ENCODE data around the gene LUZP2.
"Not testable (repeated sequence)": the region's sequence is repeated elsewhere in the genome, so short reads cannot be mapped to it uniquely, and the experiment has no call there.

The LUZP2 gene

GRCh38 chr11:24965748-24966147, 468.9 kb downstream of the LUZP2 start:
- Histone ChIP-seq H3K4me3 (no peak overlapping the region), H3K36me3 (no peaks in the 10 kb centered on the region), H3K27ac (no peak overlapping the region), H3K4me1 (no peaks in the 10 kb centered on the region), H3K9me3 (no peaks in the 10 kb centered on the region), H3K27me3 (no peaks in the 10 kb centered on the region)
- intact Hi-C loops (cut with DNase I; ENCODE audit: low total_unique reads) = no loop called here
- DNase-seq = no peak
- no peak for TF ChIP-seq CTCF (IDR thresholded peaks at IDR 0.05)

- H3K36me3 ChIP-seq; H3K27ac ChIP-seq; H3K27me3 ChIP-seq; H3K9me3 ChIP-seq; DNase-seq; H3K4me3 ChIP-seq; H3K4me1 ChIP-seq; intact Hi-C loops (cut with DNase I; ENCODE audit: low total_unique reads): not testable (repeated sequence)
Measured at GRCh38 chr11:24993903-24994302, 497.1 kb downstream of the LUZP2 start.

- H3K4me1 ChIP-seq; H3K9me3 ChIP-seq; DNase-seq; intact Hi-C loops (cut with DNase I; ENCODE audit: low total_unique reads); H3K27ac ChIP-seq; H3K36me3 ChIP-seq; H3K27me3 ChIP-seq; H3K4me3 ChIP-seq: not testable (repeated sequence)
Measured at GRCh38 chr11:24999929-25000328, 503.1 kb downstream of the LUZP2 start.

GRCh38 chr11:25037431-25037830, 540.6 kb downstream of the LUZP2 start:
- H3K4me3 ChIP-seq = no peak overlapping the region
- no peak overlapping the region for H3K27ac ChIP-seq
- no peaks in the 10 kb centered on the region for H3K4me1 ChIP-seq
- intact Hi-C loops (cut with DNase I; ENCODE audit: low total_unique reads) = no loop called here
- H3K36me3 ChIP-seq = no peaks in the 10 kb centered on the region
- DNase-seq = no peak
- H3K27me3 ChIP-seq = no peaks in the 10 kb centered on the region
- TF ChIP-seq CTCF (IDR thresholded peaks at IDR 0.05) = no peak
- H3K9me3 ChIP-seq = no peaks in the 10 kb centered on the region

- no peak for DNase-seq
- H3K4me1 ChIP-seq = no peaks in the 10 kb centered on the region
- no peaks in the 10 kb centered on the region for H3K9me3 ChIP-seq
- no peak overlapping the region for H3K4me3 ChIP-seq
- no peaks in the 10 kb centered on the region for H3K27me3 ChIP-seq
- no peaks in the 10 kb centered on the region for H3K36me3 ChIP-seq
- intact Hi-C loops (cut with DNase I; ENCODE audit: low total_unique reads) = no loop called here
- TF ChIP-seq CTCF (IDR thresholded peaks at IDR 0.05) = no peak
- no peak overlapping the region for H3K27ac ChIP-seq
Measured at GRCh38 chr11:25038131-25038530, 541.3 kb downstream of the LUZP2 start.

- TF ChIP-seq CTCF (IDR thresholded peaks at IDR 0.05) = no peak
- Histone ChIP-seq H3K4me1 (no peaks in the 10 kb centered on the region), H3K4me3 (no peak overlapping the region), H3K27ac (no peak overlapping the region), H3K9me3 (no peaks in the 10 kb centered on the region), H3K27me3 (no peaks in the 10 kb centered on the region), H3K36me3 (no peaks in the 10 kb centered on the region)
- no peak for DNase-seq
- intact Hi-C loops (cut with DNase I; ENCODE audit: low total_unique reads) = no loop called here
Measured at GRCh38 chr11:25039165-25039564, 542.3 kb downstream of the LUZP2 start.

GRCh38 chr11:25048632-25049031, 551.8 kb downstream of the LUZP2 start:
- Histone ChIP-seq H3K4me3 (no peak overlapping the region), H3K36me3 (no peaks in the 10 kb centered on the region), H3K27ac (no peak overlapping the region), H3K27me3 (no peaks in the 10 kb centered on the region), H3K4me1 (no peaks in the 10 kb centered on the region), H3K9me3 (no peaks in the 10 kb centered on the region)
- no peak for TF ChIP-seq CTCF (IDR thresholded peaks at IDR 0.05)
- intact Hi-C loops (cut with DNase I; ENCODE audit: low total_unique reads) = no loop called here
- no peak for DNase-seq

All from tibial artery (tissue), 4 donors.